ACC112 (cell line): ENCODE data around the gene PCSK4.

Source experiments
- H2AFZ ChIP-seq: fragments of 200-600 bp; sonication (generic); one replicate; pipeline ENCODE4 v1.6.0; 2017; ENCODE audit warnings: antibody characterized with exemption, low read length; ENCODE audit not compliant: unreplicated experiment
- H3K27ac ChIP-seq: fragments of 200-600 bp; sonication (generic); 2 replicates; pipeline ENCODE4 v1.5.1; 2014; ENCODE audit warnings: low read depth, mild to moderate bottlenecking, antibody characterized with exemption, low read length, moderate library complexity
- H3K27me3 ChIP-seq: fragments of 200-600 bp; sonication (generic); 2 replicates; pipeline ENCODE4 v1.6.1; 2014; ENCODE audit warnings: mild to moderate bottlenecking, antibody characterized with exemption, low read length, moderate library complexity, mixed read lengths; ENCODE audit not compliant: insufficient read depth
- H3K36me3 ChIP-seq: fragments of 200-600 bp; sonication (generic); 2 replicates; pipeline ENCODE4 v1.6.1; 2016; ENCODE audit warnings: mild to moderate bottlenecking, antibody characterized with exemption, low read length, moderate library complexity, mixed read lengths; ENCODE audit not compliant: insufficient read depth
- H3K4me1 ChIP-seq: fragments of 200-600 bp; sonication (generic); one replicate; pipeline ENCODE4 v1.6.1; 2016; ENCODE audit warnings: low read length, mixed read lengths; ENCODE audit not compliant: insufficient read depth, unreplicated experiment, control insufficient read depth
- H3K4me3 ChIP-seq: fragments of 200-600 bp; sonication (generic); 2 replicates; pipeline ENCODE4 v1.5.1; 2014; ENCODE audit warnings: mild to moderate bottlenecking, low read depth, low read length
- H3K79me2 ChIP-seq: fragments of 200-600 bp; sonication (generic); one replicate; pipeline ENCODE4 v1.6.0; 2016; ENCODE audit warnings: low read length; ENCODE audit not compliant: control insufficient read depth, unreplicated experiment, insufficient read depth

PCSK4 gene

GRCh38 chr19:1433119-1434039 is 56.8 kb downstream of the PCSK4 start:
- Histone ChIP-seq H3K36me3 (no peaks in the 10 kb centered on the region; the same call in 1 of the 2 replicates), H3K4me3 (no peak overlapping the region), H2AFZ (no peak overlapping the region), H3K79me2 (peaks cover 1% of the 10 kb centered on the region), H3K27me3 (no peaks in the 10 kb centered on the region), H3K27ac (no peak overlapping the region), H3K4me1 (no peaks in the 10 kb centered on the region)

DNA sequence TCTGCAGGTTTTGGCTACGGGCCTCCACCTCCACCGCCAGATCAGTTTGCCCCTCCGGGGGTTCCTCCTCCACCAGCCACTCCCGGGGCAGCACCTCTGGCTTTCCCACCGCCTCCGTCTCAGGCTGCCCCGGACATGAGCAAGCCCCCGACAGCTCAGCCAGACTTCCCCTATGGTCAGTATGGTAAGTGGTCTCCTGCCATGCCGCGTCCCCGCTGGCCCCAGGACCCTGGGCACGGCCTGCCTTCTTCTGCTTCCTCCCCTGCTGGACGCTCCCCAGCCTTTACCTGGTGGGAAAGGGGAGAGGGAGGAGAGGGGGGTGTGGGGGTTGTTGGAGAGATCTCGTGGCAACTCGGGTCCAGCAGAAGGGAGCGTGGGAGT is 57.7 kb downstream of the PCSK4 start:
- Histone ChIP-seq H3K4me1 (no peaks in the 10 kb centered on the region), H2AFZ (no peak overlapping the region), H3K79me2 (no peaks in the 10 kb centered on the region), H3K36me3 (no peaks in the 10 kb centered on the region; the same call in 1 of the 2 replicates), H3K27me3 (no peaks in the 10 kb centered on the region), H3K4me3 (no peak overlapping the region), H3K27ac (no peak overlapping the region)

- no peak overlapping the region for H3K27ac ChIP-seq
- no peaks in the 10 kb centered on the region for H3K27me3 ChIP-seq
- no peaks in the 10 kb centered on the region for H3K4me1 ChIP-seq
- H2AFZ ChIP-seq = no peak overlapping the region
- no peak overlapping the region for H3K4me3 ChIP-seq
- no peaks in the 10 kb centered on the region; the same call in 1 of the 2 replicates for H3K36me3 ChIP-seq
- no peaks in the 10 kb centered on the region for H3K79me2 ChIP-seq
Observed at GRCh38 chr19:1431759-1432506, 58.2 kb downstream of the PCSK4 start.
